H9 (cell line): ENCODE data around the gene SIGLEC10. TPM values are rescaled to one million over a fixed set of nuclear protein-coding genes. Genes with fewer than 3 reads are reported as not detected.

Experiments used
- DNase-seq: peaks from one replicate; pipeline ENCODE4 v3.0.0-alpha.2; 2017
- H2AFZ ChIP-seq: one replicate; pipeline ENCODE4 v1.6.1; 2013; ENCODE audit warnings: mild to moderate bottlenecking, low read length, control low read depth, moderate library complexity
- H2AK5ac ChIP-seq: 2 replicates; pipeline ENCODE4 v1.6.1; 2013; ENCODE audit warnings: low read length, control low read depth, mixed read lengths; ENCODE audit not compliant: insufficient read length
- H2BK120ac ChIP-seq: one replicate; pipeline ENCODE4 v1.6.1; 2013; ENCODE audit warnings: low read depth, mild to moderate bottlenecking, low read length, control low read depth, inconsistent platforms; ENCODE audit not compliant: poor library complexity, severe bottlenecking
- H2BK12ac ChIP-seq: 2 replicates; pipeline ENCODE4 v1.6.1; 2013; ENCODE audit warnings: low read length, control low read depth, mixed read lengths, low read depth; ENCODE audit not compliant: insufficient read length
- H2BK15ac ChIP-seq: 2 replicates; pipeline ENCODE4 v1.6.1; 2013; ENCODE audit warnings: low read depth, low read length, control low read depth
- H2BK20ac ChIP-seq: one replicate; pipeline ENCODE4 v1.6.1; 2013; ENCODE audit warnings: low read depth, mild to moderate bottlenecking, low read length, control low read depth, inconsistent platforms; ENCODE audit not compliant: poor library complexity, severe bottlenecking
- H2BK5ac ChIP-seq: 2 replicates; pipeline ENCODE4 v1.6.1; 2013; ENCODE audit warnings: low read length, control low read depth, mixed read lengths; ENCODE audit not compliant: insufficient read length
- H3K14ac ChIP-seq: 2 replicates; pipeline ENCODE4 v1.6.1; 2013; ENCODE audit warnings: low read length, control low read depth; ENCODE audit not compliant: insufficient read depth
- H3K18ac ChIP-seq: 2 replicates; pipeline ENCODE4 v1.6.1; 2013; ENCODE audit warnings: low read depth, mild to moderate bottlenecking, mixed read lengths, low read length, control low read depth; ENCODE audit not compliant: insufficient read length
- H3K23ac ChIP-seq: 2 replicates; pipeline ENCODE4 v1.6.1; 2013; ENCODE audit warnings: low read length, control low read depth, mixed read lengths, low read depth; ENCODE audit not compliant: insufficient read length
- H3K23me2 ChIP-seq: 2 replicates; pipeline ENCODE4 v1.6.1; 2013; ENCODE audit warnings: low read depth, mild to moderate bottlenecking, mixed read lengths, low read length, control low read depth; ENCODE audit not compliant: insufficient read length, poor library complexity, severe bottlenecking
- H3K27ac ChIP-seq: 2 replicates; pipeline ENCODE4 v1.5.1; 2013; ENCODE audit warnings: low read length, control low read depth, mixed read lengths, low read depth; ENCODE audit not compliant: insufficient read length
- H3K27me3 ChIP-seq: 2 replicates; pipeline ENCODE4 v1.6.1; 2013; ENCODE audit warnings: low read length, control low read depth, inconsistent platforms; ENCODE audit not compliant: insufficient read depth
- H3K4ac ChIP-seq: 2 replicates; pipeline ENCODE4 v1.6.1; 2013; ENCODE audit warnings: low read depth, mild to moderate bottlenecking, control low read depth, inconsistent platforms, low read length, moderate library complexity
- H3K4me1 ChIP-seq: 2 replicates; pipeline ENCODE4 v1.6.1; 2013; ENCODE audit warnings: low read length, control low read depth, inconsistent platforms; ENCODE audit not compliant: insufficient read depth
- H3K4me2 ChIP-seq: 2 replicates; pipeline ENCODE4 v1.6.1; 2013; ENCODE audit warnings: low read length, control low read depth, mixed read lengths; ENCODE audit not compliant: insufficient read length, insufficient read depth
- H3K56ac ChIP-seq: 2 replicates; pipeline ENCODE4 v1.6.1; 2013; ENCODE audit warnings: low read depth, mild to moderate bottlenecking, mixed read lengths, low read length, control low read depth; ENCODE audit not compliant: insufficient read length
- H3K79me1 ChIP-seq: 2 replicates; pipeline ENCODE4 v1.6.1; 2013; ENCODE audit warnings: low read depth, mild to moderate bottlenecking, moderate library complexity, low read length, control low read depth, inconsistent platforms; ENCODE audit not compliant: insufficient read depth, poor library complexity, severe bottlenecking
- H3K79me2 ChIP-seq: 2 replicates; pipeline ENCODE4 v1.6.1; 2013; ENCODE audit warnings: low read length, control low read depth, inconsistent platforms; ENCODE audit not compliant: insufficient read depth
- H3K9ac ChIP-seq: 2 replicates; pipeline ENCODE4 v1.6.1; 2013; ENCODE audit warnings: low read length, control low read depth, mixed read lengths; ENCODE audit not compliant: insufficient read length; ENCODE audit errors: extremely low read depth
- H3K9me3 ChIP-seq: one replicate; pipeline ENCODE4 v1.6.1; 2013; ENCODE audit warnings: low read depth, low read length, inconsistent platforms; ENCODE audit not compliant: control insufficient read depth
- H3T11ph ChIP-seq: one replicate; pipeline ENCODE4 v1.6.1; 2013; ENCODE audit warnings: mild to moderate bottlenecking, low read length, control low read depth, inconsistent platforms
- H4K20me1 ChIP-seq: one replicate; pipeline ENCODE4 v1.6.1; 2013; ENCODE audit not compliant: control insufficient read depth, insufficient read length, insufficient read depth
- H4K5ac ChIP-seq: 2 replicates; pipeline ENCODE4 v1.6.1; 2013; ENCODE audit warnings: low read depth, mild to moderate bottlenecking, mixed read lengths, low read length, control low read depth; ENCODE audit not compliant: insufficient read length
- H4K8ac ChIP-seq: replicated peaks from 2 replicates; pipeline ENCODE4 v1.6.1; 2013; ENCODE audit warnings: low read length, control low read depth, mixed read lengths, low read depth; ENCODE audit not compliant: insufficient read length
- H4K91ac ChIP-seq: 2 replicates; pipeline ENCODE4 v1.6.1; 2013; ENCODE audit warnings: low read depth, mild to moderate bottlenecking, moderate library complexity, mixed read lengths, low read length, control low read depth; ENCODE audit not compliant: insufficient read length
- H3K27ac Mint-ChIP-seq, 3 experiments: 2 replicates in 2 of 3; 3 replicates in 1 of 3; pipeline ENCODE4 v1.8.0; 2020 to 2021; ENCODE audit warnings: mixed read lengths in 3 of 3, mild to moderate bottlenecking in 1 of 3, moderate library complexity in 1 of 3
- H3K27me3 Mint-ChIP-seq: 2 replicates; pipeline ENCODE4 v1.8.0; 2021; ENCODE audit warnings: low read depth, mild to moderate bottlenecking, moderate library complexity, mixed read lengths
- H3K36me3 Mint-ChIP-seq, 3 experiments: 2 replicates in 2 of 3; 3 replicates in 1 of 3; pipeline ENCODE4 v1.8.0; 2020 to 2021; ENCODE audit warnings: low read depth in 3 of 3, mixed read lengths in 3 of 3; ENCODE audit not compliant: insufficient read depth in 1 of 3
- H3K4me1 Mint-ChIP-seq, 2 experiments: 2 replicates each; pipeline ENCODE4 v1.8.0; 2020; ENCODE audit warnings: mixed read lengths in 2 of 2
- H3K4me3 Mint-ChIP-seq, 2 experiments: 2 replicates in 1 of 2; 3 replicates in 1 of 2; pipeline ENCODE4 v1.8.0; 2020 to 2021; ENCODE audit warnings: mild to moderate bottlenecking in 2 of 2, mixed read lengths in 2 of 2, moderate library complexity in 1 of 2
- H3K9me3 Mint-ChIP-seq, 2 experiments: 2 replicates in 1 of 2; 3 replicates in 1 of 2; pipeline ENCODE4 v1.8.0; 2020; ENCODE audit warnings: mild to moderate bottlenecking in 2 of 2, mixed read lengths in 2 of 2, moderate library complexity in 1 of 2
- WGBS: extraction: QIAGEN DNeasy Blood & Tissue Kit; methylation state at CpG from one replicate; pipeline ENCODE4 v1.1.7; 2013; ENCODE audit warnings: missing lambda C conversion rate, low lambda C conversion rate, mixed read lengths; ENCODE audit not compliant: insufficient read length; ENCODE audit errors: extremely low coverage; 5-methylcytosine and 5-hydroxymethylcytosine counted together
- long read RNA-seq: library from polyadenylated mRNA; unstranded; transcript quantifications from one replicate; pipeline ENCODE4 v2.0.0, GENCODE V29; 2020
- total RNA-seq: library from RNA; stranded (reverse); gene quantifications from 2 replicates; pipeline ENCODE4 v1.2.1, GENCODE V29; 2021
- TF ChIP-seq, protein P1 (sequence below): fragments of 200-600 bp; sonication (generic); conservative IDR thresholded peaks from 3 replicates; pipeline ENCODE4 v1.8.0; 2021; ENCODE audit warnings: antibody characterized with exemption, mild to moderate bottlenecking

The SIGLEC10 gene
- total RNA-seq, result not detected in 2 replicates
- long read RNA-seq, result 0 reads

DNA sequence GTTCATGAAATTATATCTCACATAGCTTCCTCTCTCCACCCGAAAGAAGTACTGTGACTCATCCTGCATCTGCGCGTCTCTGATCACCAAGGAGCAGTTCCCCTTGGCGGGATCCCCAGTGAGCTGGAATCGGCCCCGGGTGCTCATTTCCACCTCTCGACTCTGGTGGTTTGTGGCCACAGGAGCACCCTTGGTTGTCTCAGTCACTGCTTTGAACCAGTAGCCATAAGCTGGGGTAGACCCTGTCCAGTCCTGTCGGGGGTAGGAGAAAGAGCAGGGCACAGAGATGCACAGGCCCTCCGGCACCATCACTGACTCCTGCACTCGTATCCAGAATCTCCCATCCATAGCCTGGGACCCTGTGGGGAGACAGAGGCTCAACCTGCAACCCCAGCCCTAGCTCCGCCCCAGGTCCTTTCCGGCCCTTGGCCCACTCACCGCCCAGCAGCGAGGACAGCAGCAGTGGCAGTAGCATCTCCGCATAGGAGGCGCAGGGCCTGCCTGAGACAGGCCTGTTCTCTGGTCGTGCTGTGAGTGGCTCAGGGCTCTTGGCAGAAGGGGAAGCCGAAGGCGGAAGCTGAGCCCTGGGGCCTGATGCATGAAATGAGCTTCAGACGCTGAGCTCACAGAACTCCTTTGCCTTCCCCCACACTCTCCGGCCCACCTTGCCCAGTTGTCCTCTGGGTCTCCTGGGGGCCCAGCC is at the start of gene SIGLEC10:
Gene SIGLEC10 (minus strand): TSS at position 536 of the 703 bp plus-strand sequence. CDS start 61 bp downstream, at position 475.
- no peak within 1 kb of the TSS for H3K4ac ChIP-seq
- H4K20me1 ChIP-seq, result no peaks in the 10 kb centered on the region
- Mint-ChIP-seq H3K9me3 (peaks cover 2% of the 10 kb centered on the region in 2 experiments; a peak in 2 of 5 replicates), H3K36me3 (peaks cover 0 to 17% (median 0%) of the 10 kb centered on the region in 3 experiments; a peak in 1 of 7 replicates), H3K4me3 (no peak within 1 kb of the TSS), H3K27ac (peak within 1 kb of the TSS in 1 of 3 experiments; percentile 27; a peak in 1 of 7 replicates), H3K27me3 (peaks cover 24% of the 10 kb centered on the region), H3K4me1 (peaks cover 7 to 18% of the 10 kb centered on the region in 2 experiments; a peak in 3 of 4 replicates)
- TF ChIP-seq, protein P1, sequence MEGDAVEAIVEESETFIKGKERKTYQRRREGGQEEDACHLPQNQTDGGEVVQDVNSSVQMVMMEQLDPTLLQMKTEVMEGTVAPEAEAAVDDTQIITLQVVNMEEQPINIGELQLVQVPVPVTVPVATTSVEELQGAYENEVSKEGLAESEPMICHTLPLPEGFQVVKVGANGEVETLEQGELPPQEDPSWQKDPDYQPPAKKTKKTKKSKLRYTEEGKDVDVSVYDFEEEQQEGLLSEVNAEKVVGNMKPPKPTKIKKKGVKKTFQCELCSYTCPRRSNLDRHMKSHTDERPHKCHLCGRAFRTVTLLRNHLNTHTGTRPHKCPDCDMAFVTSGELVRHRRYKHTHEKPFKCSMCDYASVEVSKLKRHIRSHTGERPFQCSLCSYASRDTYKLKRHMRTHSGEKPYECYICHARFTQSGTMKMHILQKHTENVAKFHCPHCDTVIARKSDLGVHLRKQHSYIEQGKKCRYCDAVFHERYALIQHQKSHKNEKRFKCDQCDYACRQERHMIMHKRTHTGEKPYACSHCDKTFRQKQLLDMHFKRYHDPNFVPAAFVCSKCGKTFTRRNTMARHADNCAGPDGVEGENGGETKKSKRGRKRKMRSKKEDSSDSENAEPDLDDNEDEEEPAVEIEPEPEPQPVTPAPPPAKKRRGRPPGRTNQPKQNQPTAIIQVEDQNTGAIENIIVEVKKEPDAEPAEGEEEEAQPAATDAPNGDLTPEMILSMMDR, result no peak
- H2AK5ac ChIP-seq, result no peak within 1 kb of the TSS
- no peak within 1 kb of the TSS for H3K18ac ChIP-seq
- no peak within 1 kb of the TSS for H3K56ac ChIP-seq
- no peak within 1 kb of the TSS for H4K8ac ChIP-seq
- H4K5ac ChIP-seq, result no peak within 1 kb of the TSS
- no CpG with 5 or more reads among the region's 21 CpGs for WGBS
- H2AFZ ChIP-seq, result no peak within 1 kb of the TSS
- no peak within 1 kb of the TSS for H3K23ac ChIP-seq
- H2BK12ac ChIP-seq, result no peak within 1 kb of the TSS
- no peaks in the 10 kb centered on the region for H3K9me3 ChIP-seq
- no peaks in the 10 kb centered on the region for H3K79me2 ChIP-seq
- H3K27ac ChIP-seq, result no peak within 1 kb of the TSS
- H2BK5ac ChIP-seq, result no peak within 1 kb of the TSS
- H3K4me2 ChIP-seq, result no peak within 1 kb of the TSS
- H2BK15ac ChIP-seq, result no peak within 1 kb of the TSS
- H3K9ac ChIP-seq, result no peak within 1 kb of the TSS
- H3K14ac ChIP-seq, result no peak within 1 kb of the TSS
- H3K23me2 ChIP-seq, result peaks cover 6% of the 10 kb centered on the region
- no peak within 1 kb of the TSS for H2BK20ac ChIP-seq
- H2BK120ac ChIP-seq, result no peak within 1 kb of the TSS
- H3K79me1 ChIP-seq, result no peaks in the 10 kb centered on the region
- no peak within 1 kb of the TSS for H4K91ac ChIP-seq
- no peaks in the 10 kb centered on the region for H3K4me1 ChIP-seq
- peak; percentile 58 for DNase-seq
- no peak within 1 kb of the TSS for H3T11ph ChIP-seq
- H3K27me3 ChIP-seq, result no peaks in the 10 kb centered on the region; the same call in 1 of the 2 replicates
